ENCODE measurements around the gene SURF1. TPM values are rescaled to one million over a fixed set of nuclear protein-coding genes. Genes with fewer than 3 reads are reported as not detected.
A peak's percentile ranks its signal among the peaks of the same experiment; 100 is the strongest.

SURF1 gene
- total and polyA plus RNA-seq, 9 of the 15 experiments (the other 6 are each of a cell fraction or from before 2014, with no cell fraction given), result 16.1 to 31.3 (median 20.9) TPM

- TF ChIP-seq HOXB6 (CRISPR knock-in tag; IDR thresholded peaks at IDR 0.05; ENCODE audit: borderline replicate concordance) (no peak), ZNF445 (CRISPR knock-in tag; IDR thresholded peaks at IDR 0.05; ENCODE audit: low read depth) (no peak), CHD4 (IDR thresholded peaks at IDR 0.05; ENCODE audit: insufficient read depth, insufficient replicate concordance, low read depth, low read length, poor library complexity, severe bottlenecking) (no peak), ZNF436 (CRISPR knock-in tag; IDR thresholded peaks at IDR 0.05) (no peak), OTX1 (CRISPR knock-in tag; IDR thresholded peaks at IDR 0.05) (no peak), ZNF584 (CRISPR knock-in tag; IDR thresholded peaks at IDR 0.05; ENCODE audit: low read depth) (no peak), ZNF431 (CRISPR knock-in tag; IDR thresholded peaks at IDR 0.05) (peak; percentile 88), SAFB2 (IDR thresholded peaks at IDR 0.05; ENCODE audit: borderline replicate concordance, low read depth, low read length, severe bottlenecking) (no peak), TEAD1 (CRISPR knock-in tag; IDR thresholded peaks at IDR 0.05) (peak in 1 of 2 experiments; percentile 89; a peak in 1 of 4 replicates), POLR2G (IDR thresholded peaks at IDR 0.05; ENCODE audit: low read depth, low read length) (peak; percentile 99), PRMT5 (CRISPR knock-in tag; IDR thresholded peaks at IDR 0.05) (no peak), CLOCK (CRISPR knock-in tag; IDR thresholded peaks at IDR 0.05; ENCODE audit: borderline replicate concordance) (no peak), ZNF134 (CRISPR knock-in tag; conservative IDR thresholded peaks at IDR 0.05) (no peak), ZNF764 (CRISPR knock-in tag; IDR thresholded peaks at IDR 0.05; ENCODE audit: low read depth) (no peak), SMARCA5 (IDR thresholded peaks at IDR 0.05) (no peak), POLR2AphosphoS5 (IDR thresholded peaks at IDR 0.05; ENCODE audit: control insufficient read depth, insufficient read depth, low read depth, low read length) (peak; percentile 80), MAZ (CRISPR knock-in tag; conservative IDR thresholded peaks at IDR 0.05 in 1 of 2, IDR thresholded peaks at IDR 0.05 in 1 of 2) (peak; percentile 83 to 87), RUNX1 (IDR thresholded peaks at IDR 0.05; ENCODE audit: low read depth) (no peak), HDAC6 (IDR thresholded peaks at IDR 0.05; ENCODE audit: low read depth, low read length) (no peak), CTCF (IDR thresholded peaks at IDR 0.05 in 2 of 3, conservative IDR thresholded peaks at IDR 0.05 in 1 of 3; ENCODE audit: insufficient read depth in 2 of 3, low read depth in 1 of 3, low read length in 3 of 3) (no peak; a peak in 1 of 6 replicates), TRIM24 (IDR thresholded peaks at IDR 0.05) (no peak), STAT5B (CRISPR knock-in tag; IDR thresholded peaks at IDR 0.05) (no peak), ZZZ3 (IDR thresholded peaks at IDR 0.05) (no peak), FOXK2 (conservative IDR thresholded peaks at IDR 0.05 in 1 of 2, IDR thresholded peaks at IDR 0.05 in 1 of 2; ENCODE audit: low read depth in 2 of 2) (no peak)
These were observed 19.7 kb upstream of the SURF1 start, which contains the start of the genes STKLD1 and SURF4 (continued) for GRCh38 chr9:133375724-133376654.
